IMR-90 (cell line): ENCODE measurements around the gene VSIG4.
"Not testable (repeated sequence)": the region's sequence is repeated elsewhere in the genome, so short reads cannot be mapped to it uniquely, and the experiment has no call there.

ENCODE experiments used
- BHLHE40 ChIP-seq: fragments of 150-350 bp; IDR thresholded peaks from 2 replicates; pipeline ENCODE4 v1.6.1; 2016; ENCODE audit warnings: mild to moderate bottlenecking, low read depth, low read length
- TF ChIP-seq, protein P1 (sequence below): conservative IDR thresholded peaks from 2 replicates; pipeline ENCODE4 v1.5.1; 2012; ENCODE audit warnings: mild to moderate bottlenecking, low read depth, low read length, improper control_type of control experiment

DNA sequence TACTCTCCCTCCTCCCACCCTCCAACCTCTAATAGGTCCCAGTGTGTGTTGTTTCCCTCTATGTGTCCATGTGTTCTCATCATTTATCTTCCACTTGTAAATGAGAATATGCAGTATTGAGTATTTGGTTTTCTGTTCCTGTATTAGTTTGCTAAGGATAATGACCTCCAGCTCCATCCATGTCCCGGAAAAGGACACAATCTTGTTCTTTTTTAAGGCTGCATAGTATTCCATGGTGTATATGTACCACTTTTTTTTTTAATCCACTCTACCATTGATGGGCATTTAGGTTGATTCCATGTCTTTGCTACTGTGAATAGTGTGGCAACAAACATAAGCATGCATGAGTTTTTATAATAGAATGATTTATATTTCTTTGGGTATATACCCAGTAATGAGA lies 62.7 kb downstream of the VSIG4 start:
- TF ChIP-seq, protein P1, sequence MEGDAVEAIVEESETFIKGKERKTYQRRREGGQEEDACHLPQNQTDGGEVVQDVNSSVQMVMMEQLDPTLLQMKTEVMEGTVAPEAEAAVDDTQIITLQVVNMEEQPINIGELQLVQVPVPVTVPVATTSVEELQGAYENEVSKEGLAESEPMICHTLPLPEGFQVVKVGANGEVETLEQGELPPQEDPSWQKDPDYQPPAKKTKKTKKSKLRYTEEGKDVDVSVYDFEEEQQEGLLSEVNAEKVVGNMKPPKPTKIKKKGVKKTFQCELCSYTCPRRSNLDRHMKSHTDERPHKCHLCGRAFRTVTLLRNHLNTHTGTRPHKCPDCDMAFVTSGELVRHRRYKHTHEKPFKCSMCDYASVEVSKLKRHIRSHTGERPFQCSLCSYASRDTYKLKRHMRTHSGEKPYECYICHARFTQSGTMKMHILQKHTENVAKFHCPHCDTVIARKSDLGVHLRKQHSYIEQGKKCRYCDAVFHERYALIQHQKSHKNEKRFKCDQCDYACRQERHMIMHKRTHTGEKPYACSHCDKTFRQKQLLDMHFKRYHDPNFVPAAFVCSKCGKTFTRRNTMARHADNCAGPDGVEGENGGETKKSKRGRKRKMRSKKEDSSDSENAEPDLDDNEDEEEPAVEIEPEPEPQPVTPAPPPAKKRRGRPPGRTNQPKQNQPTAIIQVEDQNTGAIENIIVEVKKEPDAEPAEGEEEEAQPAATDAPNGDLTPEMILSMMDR = not testable (repeated sequence)
- TF ChIP-seq BHLHE40 = not testable (repeated sequence)
